GM12878 (cell line): Measurements from ENCODE around the gene SLC45A1. TPM values are rescaled to one million over a fixed set of nuclear protein-coding genes. Genes with fewer than 3 reads are reported as not detected.

ENCODE experiments used
- ATAC-seq: fragments of 200-7000 bp; cut with Tn5 transposase; 3 replicates; pipeline ENCODE4 v1.9.1; 2020; ENCODE audit warnings: mild to moderate bottlenecking, moderate library complexity
- BruUV-seq: library from RNA; stranded (reverse); fragments of 400-500 nt; replicated peaks from 2 replicates; lab custom pipeline; 2021; lab: Mats Ljungman, UMichigan
- CTCF ChIA-PET: fragments of 300-600 bp; sonication (Branson Sonifier 250); formaldehyde crosslinking; extraction: SDS; loops from one replicate; lab custom pipeline; 2021; ENCODE audit warnings: inconsistent platforms; lab: Yijun Ruan, JAX
- POLR2A ChIA-PET: fragments of 350-600 bp; formaldehyde crosslinking; extraction: SDS; loops from one replicate; lab custom pipeline; 2021; ENCODE audit warnings: inconsistent platforms; lab: Charles Lee
- RAD21 ChIA-PET: fragments of 300-600 bp; sonication (Branson Sonifier 250); formaldehyde crosslinking; loops from one replicate; lab custom pipeline; 2023; ENCODE audit warnings: antibody characterized with exemption; ENCODE audit not compliant: unreplicated experiment; lab: Charles Lee
- SMC1A ChIA-PET: fragments of 300-600 bp; sonication (Branson Sonifier 250); formaldehyde crosslinking; loops from one replicate; lab custom pipeline; 2023; ENCODE audit not compliant: unreplicated experiment, uncharacterized antibody; lab: Charles Lee
- DNase-seq: peaks from one replicate; pipeline ENCODE4 v3.0.0-alpha.2; 2011; ENCODE audit warnings: low read depth, low spot score
- FAIRE-seq: peaks from 3 replicates; lab custom pipeline; 2011; peaks lifted over from hg19 to GRCh38; lab: Jason Lieb, UNC
- H2AFZ ChIP-seq: 2 replicates; pipeline ENCODE4 v1.6.0; 2011; ENCODE audit warnings: low read depth, low read length, control low read depth; ENCODE audit not compliant: control insufficient read depth
- H3K27ac ChIP-seq: 2 replicates; pipeline ENCODE4 v1.5.1; 2011; ENCODE audit warnings: control low read depth; ENCODE audit not compliant: control insufficient read depth, insufficient read depth
- H3K27me3 ChIP-seq, 2 experiments: replicated peaks in 1 of 2; 2 replicates each; pipeline versions ENCODE4 v1.6.0 to v1.6.1; 2011; ENCODE audit warnings: low read length in 1 of 2; ENCODE audit not compliant: control insufficient read depth in 2 of 2, insufficient read depth in 2 of 2
- H3K36me3 ChIP-seq, 2 experiments: 2 replicates each; pipeline ENCODE4 v1.5.1; 2011; ENCODE audit warnings: low read length in 1 of 2; ENCODE audit not compliant: control insufficient read depth in 2 of 2, insufficient read depth in 2 of 2
- H3K4me1 ChIP-seq: 2 replicates; pipeline ENCODE4 v1.6.1; 2011; ENCODE audit warnings: mild to moderate bottlenecking, low read length, moderate library complexity, mixed read lengths; ENCODE audit not compliant: control insufficient read depth, insufficient read depth
- H3K4me2 ChIP-seq: 2 replicates; pipeline ENCODE4 v1.6.0; 2011; ENCODE audit warnings: control low read depth; ENCODE audit not compliant: control insufficient read depth, insufficient read depth
- H3K4me3 ChIP-seq: fragments of 200-600 bp; sonication (generic); 2 replicates; pipeline ENCODE4 v1.5.1; 2016
- H3K79me2 ChIP-seq: 2 replicates; pipeline ENCODE4 v1.6.0; 2011; ENCODE audit warnings: low read length; ENCODE audit not compliant: control insufficient read depth, insufficient read depth
- H3K9ac ChIP-seq: 2 replicates; pipeline ENCODE4 v1.8.0; 2011; ENCODE audit warnings: low read length, control low read depth, mixed read lengths; ENCODE audit not compliant: control insufficient read depth, insufficient read depth
- H3K9me3 ChIP-seq: replicated peaks from 3 replicates; pipeline ENCODE4 v1.5.1; 2011; ENCODE audit warnings: mild to moderate bottlenecking, low read length; ENCODE audit not compliant: control insufficient read depth, insufficient read depth
- H4K20me1 ChIP-seq: 2 replicates; pipeline ENCODE4 v1.6.0; 2011; ENCODE audit not compliant: control insufficient read depth, insufficient read depth
- BRCA1 ChIP-seq: IDR thresholded peaks from 2 replicates; pipeline ENCODE4 v1.6.1; 2011; ENCODE audit warnings: low read depth, low read length, improper control_type of control experiment
- POLR2A ChIP-seq: IDR thresholded peaks from 2 replicates; pipeline ENCODE4 v1.6.1; 2011; ENCODE audit warnings: low read depth, mild to moderate bottlenecking, low read length
- WGBS: methylation state at CpG from one replicate; pipeline ENCODE4 v1.1.6; 2016; ENCODE audit warnings: low lambda C conversion rate; ENCODE audit not compliant: insufficient replicate concordance, insufficient coverage; ENCODE audit errors: missing lambda C conversion rate; 5-methylcytosine and 5-hydroxymethylcytosine counted together
- in situ Hi-C: fragments of 300-500 bp; cut with MboI; formaldehyde crosslinking; loops from 9 replicates; pipeline ENCODE4 v1.14.3; 2018; ENCODE audit warnings: mixed read lengths
- intact Hi-C: fragments of 100-400 bp; cut with micrococcal nuclease; formaldehyde crosslinking; loops from one replicate; pipeline ENCODE4 v1.14.2; 2022; ENCODE audit not compliant: unreplicated experiment
- polyA plus RNA-seq, 11 experiments: library from polyadenylated mRNA; depleted of rRNA in 4 of 11; unstranded in 6 of 11; stranded (reverse) in 5 of 11; fragments of >200 nt; fragmentation: Nextera tagmentation in 4 of 11; fragmentation: Illumina TruSeq in 1 of 11; extraction: Ambion mirVana in 4 of 11; extraction: Trizol in 1 of 11; gene quantifications; 1 replicate in 1 of 11; 2 replicates in 10 of 11; pipeline versions ENCODE4 v1.2.1 to v1.2.3, GENCODE V29; 2011 to 2016; ENCODE audit warnings: inconsistent platforms in 2 of 11, missing spikeins in 2 of 11, low read depth in 1 of 11
- total RNA-seq, 4 experiments: library from RNA; depleted of rRNA in 3 of 4; stranded (reverse); fragments of >200 nt in 3 of 4; fragmentation: Illumina TruSeq in 1 of 4; extraction: Trizol in 1 of 4; gene quantifications; 2 replicates each; pipeline versions ENCODE4 v1.2.1 to v1.2.3, GENCODE V29; 2013 to 2021
- TF ChIP-seq, protein P1 (sequence below): fragments of 450-650 bp; IDR thresholded peaks from 2 replicates; pipeline ENCODE4 v1.6.1; 2014; ENCODE audit warnings: mild to moderate bottlenecking
- TF ChIP-seq, protein P2 (sequence below): fragments of 450-650 bp; formaldehyde crosslinking; IDR thresholded peaks from 2 replicates; pipeline ENCODE4 v1.4.0; 2022; ENCODE audit warnings: mild to moderate bottlenecking, moderate library complexity
- TF ChIP-seq, protein P3 (sequence below): fragments of 450-650 bp; IDR thresholded peaks from 2 replicates; pipeline ENCODE4 v1.6.1; 2016; ENCODE audit warnings: mild to moderate bottlenecking, moderate library complexity, borderline replicate concordance

SLC45A1 gene
- total and polyA plus RNA-seq, 10 of the 15 experiments (the other 5 are each of a cell fraction or from before 2014, with no cell fraction given), result 0.07 to 0.23 (median 0.13) TPM; not detected in 6

- no peaks in the 10 kb centered on the region for H3K79me2 ChIP-seq
- no peak overlapping the region for H2AFZ ChIP-seq
- WGBS, result 3% methylated on average over 7 of the region's 9 CpGs
- no peak overlapping the region for H3K9ac ChIP-seq
- SMC1A ChIA-PET, result interaction anchor here (1.1 to 3.9 kb wide), 3 partner anchors 322 to 334 kb away, joined by 3 to 16 read pairs (median 8); no protein-coding TSS in a partner anchor
- no peaks in the 10 kb centered on the region for H3K4me1 ChIP-seq
- no peaks in the 10 kb centered on the region for H3K27me3 ChIP-seq
- no peak overlapping the region for H3K4me2 ChIP-seq
- DNase-seq, result no peak
- intact Hi-C loops, result loop anchor here (1.0 to 10.0 kb wide), 3 partner anchors 334 to 685 kb away; no protein-coding TSS in a partner anchor
- POLR2A ChIA-PET, result interaction anchor here (0.7 kb wide), 1 partner anchor 131 kb away, joined by 3 read pairs; no protein-coding TSS in a partner anchor
- H3K36me3 ChIP-seq, result peaks cover 0 to 7% of the 10 kb centered on the region in 2 experiments; a peak in 2 of 4 replicates
- no peaks in the 10 kb centered on the region for H3K9me3 ChIP-seq
- in situ Hi-C loops, result loop anchor here (10.0 kb wide), 1 partner anchor 335 kb away; no protein-coding TSS in a partner anchor
- CTCF ChIA-PET, result interaction anchor here (0.6 to 3.6 kb wide), 11 partner anchors 9 to 682 kb away, joined by 3 to 76 read pairs (median 5); no protein-coding TSS in a partner anchor
- FAIRE-seq, result no peak
- TF ChIP-seq, protein P1, sequence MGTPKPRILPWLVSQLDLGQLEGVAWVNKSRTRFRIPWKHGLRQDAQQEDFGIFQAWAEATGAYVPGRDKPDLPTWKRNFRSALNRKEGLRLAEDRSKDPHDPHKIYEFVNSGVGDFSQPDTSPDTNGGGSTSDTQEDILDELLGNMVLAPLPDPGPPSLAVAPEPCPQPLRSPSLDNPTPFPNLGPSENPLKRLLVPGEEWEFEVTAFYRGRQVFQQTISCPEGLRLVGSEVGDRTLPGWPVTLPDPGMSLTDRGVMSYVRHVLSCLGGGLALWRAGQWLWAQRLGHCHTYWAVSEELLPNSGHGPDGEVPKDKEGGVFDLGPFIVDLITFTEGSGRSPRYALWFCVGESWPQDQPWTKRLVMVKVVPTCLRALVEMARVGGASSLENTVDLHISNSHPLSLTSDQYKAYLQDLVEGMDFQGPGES, result no peak
- TF ChIP-seq, protein P2, sequence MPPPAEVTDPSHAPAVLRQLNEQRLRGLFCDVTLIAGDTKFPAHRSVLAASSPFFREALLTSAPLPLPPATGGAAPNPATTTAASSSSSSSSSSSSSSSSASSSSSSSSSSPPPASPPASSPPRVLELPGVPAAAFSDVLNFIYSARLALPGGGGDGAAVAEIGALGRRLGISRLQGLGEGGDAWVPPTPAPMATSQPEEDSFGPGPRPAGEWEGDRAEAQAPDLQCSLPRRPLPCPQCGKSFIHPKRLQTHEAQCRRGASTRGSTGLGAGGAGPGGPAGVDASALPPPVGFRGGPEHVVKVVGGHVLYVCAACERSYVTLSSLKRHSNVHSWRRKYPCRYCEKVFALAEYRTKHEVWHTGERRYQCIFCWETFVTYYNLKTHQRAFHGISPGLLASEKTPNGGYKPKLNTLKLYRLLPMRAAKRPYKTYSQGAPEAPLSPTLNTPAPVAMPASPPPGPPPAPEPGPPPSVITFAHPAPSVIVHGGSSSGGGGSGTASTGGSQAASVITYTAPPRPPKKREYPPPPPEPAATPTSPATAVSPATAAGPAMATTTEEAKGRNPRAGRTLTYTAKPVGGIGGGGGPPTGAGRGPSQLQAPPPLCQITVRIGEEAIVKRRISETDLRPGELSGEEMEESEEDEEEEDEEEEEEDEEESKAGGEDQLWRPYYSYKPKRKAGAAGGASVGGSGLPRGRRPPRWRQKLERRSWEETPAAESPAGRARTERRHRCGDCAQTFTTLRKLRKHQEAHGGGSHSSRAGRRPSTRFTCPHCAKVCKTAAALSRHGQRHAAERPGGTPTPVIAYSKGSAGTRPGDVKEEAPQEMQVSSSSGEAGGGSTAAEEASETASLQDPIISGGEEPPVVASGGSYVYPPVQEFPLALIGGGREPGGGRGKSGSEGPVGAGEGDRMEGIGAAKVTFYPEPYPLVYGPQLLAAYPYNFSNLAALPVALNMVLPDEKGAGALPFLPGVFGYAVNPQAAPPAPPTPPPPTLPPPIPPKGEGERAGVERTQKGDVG (CRISPR knock-in tag), result no peak
- TF ChIP-seq, protein P3, sequence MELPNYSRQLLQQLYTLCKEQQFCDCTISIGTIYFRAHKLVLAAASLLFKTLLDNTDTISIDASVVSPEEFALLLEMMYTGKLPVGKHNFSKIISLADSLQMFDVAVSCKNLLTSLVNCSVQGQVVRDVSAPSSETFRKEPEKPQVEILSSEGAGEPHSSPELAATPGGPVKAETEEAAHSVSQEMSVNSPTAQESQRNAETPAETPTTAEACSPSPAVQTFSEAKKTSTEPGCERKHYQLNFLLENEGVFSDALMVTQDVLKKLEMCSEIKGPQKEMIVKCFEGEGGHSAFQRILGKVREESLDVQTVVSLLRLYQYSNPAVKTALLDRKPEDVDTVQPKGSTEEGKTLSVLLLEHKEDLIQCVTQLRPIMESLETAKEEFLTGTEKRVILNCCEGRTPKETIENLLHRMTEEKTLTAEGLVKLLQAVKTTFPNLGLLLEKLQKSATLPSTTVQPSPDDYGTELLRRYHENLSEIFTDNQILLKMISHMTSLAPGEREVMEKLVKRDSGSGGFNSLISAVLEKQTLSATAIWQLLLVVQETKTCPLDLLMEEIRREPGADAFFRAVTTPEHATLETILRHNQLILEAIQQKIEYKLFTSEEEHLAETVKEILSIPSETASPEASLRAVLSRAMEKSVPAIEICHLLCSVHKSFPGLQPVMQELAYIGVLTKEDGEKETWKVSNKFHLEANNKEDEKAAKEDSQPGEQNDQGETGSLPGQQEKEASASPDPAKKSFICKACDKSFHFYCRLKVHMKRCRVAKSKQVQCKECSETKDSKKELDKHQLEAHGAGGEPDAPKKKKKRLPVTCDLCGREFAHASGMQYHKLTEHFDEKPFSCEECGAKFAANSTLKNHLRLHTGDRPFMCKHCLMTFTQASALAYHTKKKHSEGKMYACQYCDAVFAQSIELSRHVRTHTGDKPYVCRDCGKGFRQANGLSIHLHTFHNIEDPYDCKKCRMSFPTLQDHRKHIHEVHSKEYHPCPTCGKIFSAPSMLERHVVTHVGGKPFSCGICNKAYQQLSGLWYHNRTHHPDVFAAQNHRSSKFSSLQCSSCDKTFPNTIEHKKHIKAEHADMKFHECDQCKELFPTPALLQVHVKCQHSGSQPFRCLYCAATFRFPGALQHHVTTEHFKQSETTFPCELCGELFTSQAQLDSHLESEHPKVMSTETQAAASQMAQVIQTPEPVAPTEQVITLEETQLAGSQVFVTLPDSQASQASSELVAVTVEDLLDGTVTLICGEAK, result no peak
- 0 out of 2 replicates have a peak, but pooled peaks have one; percentile 8 for TF ChIP-seq POLR2A
- TF ChIP-seq BRCA1, result no peak
- no peaks in the 10 kb centered on the region for H4K20me1 ChIP-seq
- no peak overlapping the region for H3K27ac ChIP-seq
- no TSS peak for BruUV-seq
- RAD21 ChIA-PET, result interaction anchor here (0.7 to 3.1 kb wide), 6 partner anchors 34 to 450 kb away, joined by 3 to 20 read pairs (median 3); no protein-coding TSS in a partner anchor
- H3K4me3 ChIP-seq, result no peak overlapping the region
- peak; percentile 9; the same call in 1 of the 3 replicates for ATAC-seq
Measured at GRCh38 chr1:8349473-8349865, 31.6 kb downstream of the SLC45A1 start.
